HFFc6 (cell line): ENCODE data around the gene HP. TPM values are rescaled to one million over a fixed set of nuclear protein-coding genes. Genes with fewer than 3 reads are reported as not detected.
"Not testable (repeated sequence)": the region's sequence is repeated elsewhere in the genome, so short reads cannot be mapped to it uniquely, and the experiment has no call there.

Experiments
- DNase-seq: peaks from one replicate; pipeline ENCODE4 v3.0.0-alpha.2; 2018
- H3K27ac Mint-ChIP-seq: 2 replicates; pipeline ENCODE4 v1.8.0; 2020; ENCODE audit warnings: mild to moderate bottlenecking, mixed read lengths
- H3K27me3 Mint-ChIP-seq: 2 replicates; pipeline ENCODE4 v1.8.0; 2021; ENCODE audit warnings: mild to moderate bottlenecking, moderate library complexity, mixed read lengths; ENCODE audit not compliant: insufficient read depth
- H3K36me3 Mint-ChIP-seq: 2 replicates; pipeline ENCODE4 v1.8.0; 2021; ENCODE audit warnings: low read depth, mixed read lengths
- H3K4me1 Mint-ChIP-seq: 2 replicates; pipeline ENCODE4 v1.8.0; 2020; ENCODE audit warnings: low read depth, mixed read lengths
- H3K4me3 Mint-ChIP-seq: 2 replicates; pipeline ENCODE4 v1.8.0; 2020; ENCODE audit warnings: mild to moderate bottlenecking, moderate library complexity, mixed read lengths
- H3K9me3 Mint-ChIP-seq: 2 replicates; pipeline ENCODE4 v1.8.0; 2020; ENCODE audit warnings: mild to moderate bottlenecking, mixed read lengths
- total RNA-seq, 6 experiments: library from RNA; stranded (reverse); fragmentation: NEBNext Ultra II Directional; extraction: Animal tissue kit (Norgen Biotek cat#: 25700); gene quantifications; 2 replicates in 1 of 6; 3 replicates in 5 of 6; pipeline ENCODE4 v1.2.3, GENCODE V29; 2021
- TF ChIP-seq, protein P1 (sequence below): fragments of 200-600 bp; sonication (generic); IDR thresholded peaks from 2 replicates; pipeline ENCODE4 v1.5.0; 2021; ENCODE audit warnings: antibody characterized with exemption, mild to moderate bottlenecking

Gene HP
- total RNA-seq, 6 experiments from 2014 or later = not detected

DNA sequence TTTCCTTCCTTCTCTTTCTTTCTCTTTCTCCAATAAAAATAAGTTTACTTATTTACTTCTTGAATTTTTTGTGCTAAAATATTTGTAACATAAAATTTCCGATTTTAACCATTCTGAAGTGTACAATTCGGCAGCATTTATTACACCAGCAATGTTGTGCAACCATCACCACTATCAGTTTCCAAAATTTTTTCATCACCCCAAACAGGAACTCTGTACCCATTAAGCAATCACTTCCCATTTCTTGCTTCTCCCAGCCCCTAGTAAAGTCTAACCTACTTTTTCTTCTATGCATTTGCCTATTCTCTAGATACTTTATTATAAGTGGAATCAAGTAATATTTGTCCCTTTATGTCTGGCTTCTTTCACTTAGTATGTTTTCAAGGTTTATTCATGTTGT is 2.5 kb upstream of the HP start:
- peaks cover 9% of the 10 kb centered on the region for H3K27me3 Mint-ChIP-seq
- no peak for DNase-seq
- peaks cover 14% of the 10 kb centered on the region for H3K9me3 Mint-ChIP-seq
- no peak overlapping the region for H3K4me3 Mint-ChIP-seq
- TF ChIP-seq, protein P1, sequence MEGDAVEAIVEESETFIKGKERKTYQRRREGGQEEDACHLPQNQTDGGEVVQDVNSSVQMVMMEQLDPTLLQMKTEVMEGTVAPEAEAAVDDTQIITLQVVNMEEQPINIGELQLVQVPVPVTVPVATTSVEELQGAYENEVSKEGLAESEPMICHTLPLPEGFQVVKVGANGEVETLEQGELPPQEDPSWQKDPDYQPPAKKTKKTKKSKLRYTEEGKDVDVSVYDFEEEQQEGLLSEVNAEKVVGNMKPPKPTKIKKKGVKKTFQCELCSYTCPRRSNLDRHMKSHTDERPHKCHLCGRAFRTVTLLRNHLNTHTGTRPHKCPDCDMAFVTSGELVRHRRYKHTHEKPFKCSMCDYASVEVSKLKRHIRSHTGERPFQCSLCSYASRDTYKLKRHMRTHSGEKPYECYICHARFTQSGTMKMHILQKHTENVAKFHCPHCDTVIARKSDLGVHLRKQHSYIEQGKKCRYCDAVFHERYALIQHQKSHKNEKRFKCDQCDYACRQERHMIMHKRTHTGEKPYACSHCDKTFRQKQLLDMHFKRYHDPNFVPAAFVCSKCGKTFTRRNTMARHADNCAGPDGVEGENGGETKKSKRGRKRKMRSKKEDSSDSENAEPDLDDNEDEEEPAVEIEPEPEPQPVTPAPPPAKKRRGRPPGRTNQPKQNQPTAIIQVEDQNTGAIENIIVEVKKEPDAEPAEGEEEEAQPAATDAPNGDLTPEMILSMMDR = no peak
- H3K27ac Mint-ChIP-seq = no peak overlapping the region
- no peaks in the 10 kb centered on the region for H3K4me1 Mint-ChIP-seq
- H3K36me3 Mint-ChIP-seq = peaks cover 5% of the 10 kb centered on the region

DNA sequence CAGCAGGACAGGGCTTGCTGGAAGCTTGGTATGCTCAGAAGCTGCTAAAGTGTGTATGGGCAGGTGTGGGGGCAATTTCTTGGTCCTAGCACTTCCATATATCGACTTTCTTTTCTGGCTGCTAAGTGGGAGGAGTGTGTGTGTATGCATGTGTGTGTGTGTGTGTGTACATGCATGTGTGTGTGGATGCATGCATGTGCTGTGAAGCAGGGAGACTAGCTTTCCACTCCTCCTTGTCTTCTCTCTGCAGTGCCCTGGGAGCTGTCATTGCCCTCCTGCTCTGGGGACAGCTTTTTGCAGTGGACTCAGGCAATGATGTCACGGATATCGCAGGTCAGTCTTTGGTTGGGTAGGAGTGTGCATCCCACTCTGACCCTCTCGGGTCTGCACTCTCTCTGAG is 1.6 kb downstream of the HP start:
- H3K4me3 Mint-ChIP-seq = no peak overlapping the region
- H3K27ac Mint-ChIP-seq = no peak overlapping the region
- no peaks in the 10 kb centered on the region for H3K9me3 Mint-ChIP-seq
- DNase-seq = no peak
- TF ChIP-seq, protein P1 = no peak
- H3K4me1 Mint-ChIP-seq = no peaks in the 10 kb centered on the region
- no peaks in the 10 kb centered on the region for H3K36me3 Mint-ChIP-seq
- H3K27me3 Mint-ChIP-seq = peaks cover 7% of the 10 kb centered on the region

DNA sequence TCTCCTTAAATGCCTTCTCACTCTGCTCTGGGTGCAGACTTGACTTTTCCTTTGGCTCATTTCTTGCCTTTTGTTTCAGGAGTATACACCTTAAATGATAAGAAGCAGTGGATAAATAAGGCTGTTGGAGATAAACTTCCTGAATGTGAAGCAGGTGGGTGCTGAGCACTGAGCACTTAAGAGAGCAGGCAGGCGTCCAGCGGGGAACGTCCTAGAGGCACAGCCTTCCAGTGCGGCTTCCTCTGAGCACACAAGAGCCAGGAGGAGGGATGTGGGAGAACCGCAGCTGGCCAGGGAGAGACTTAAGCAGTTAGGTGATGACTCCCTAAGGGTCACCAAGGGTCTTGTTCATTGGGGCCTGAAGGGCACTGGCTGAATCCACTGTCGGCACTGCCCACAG is 3.0 kb downstream of the HP start:
- not testable (repeated sequence) for H3K27ac Mint-ChIP-seq, DNase-seq, H3K27me3 Mint-ChIP-seq, H3K4me1 Mint-ChIP-seq, H3K9me3 Mint-ChIP-seq, H3K4me3 Mint-ChIP-seq, H3K36me3 Mint-ChIP-seq

DNA sequence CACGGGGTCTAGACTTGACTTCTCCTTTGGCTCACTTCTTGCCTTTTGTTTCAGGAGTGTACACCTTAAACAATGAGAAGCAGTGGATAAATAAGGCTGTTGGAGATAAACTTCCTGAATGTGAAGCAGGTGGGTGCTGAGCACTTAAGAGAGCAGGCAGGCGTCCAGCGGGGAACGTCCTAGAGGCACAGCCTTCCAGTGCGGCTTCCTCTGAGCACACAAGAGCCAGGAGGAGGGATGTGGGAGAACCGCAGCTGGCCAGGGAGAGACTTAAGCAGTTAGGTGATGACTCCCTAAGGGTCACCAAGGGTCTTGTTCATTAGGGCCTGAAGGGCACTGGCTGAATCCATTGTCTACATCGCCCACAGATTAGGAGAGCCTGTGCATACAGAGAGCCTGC is 4.8 kb downstream of the HP start:
- not testable (repeated sequence) for H3K4me3 Mint-ChIP-seq, H3K4me1 Mint-ChIP-seq, H3K36me3 Mint-ChIP-seq

DNA sequence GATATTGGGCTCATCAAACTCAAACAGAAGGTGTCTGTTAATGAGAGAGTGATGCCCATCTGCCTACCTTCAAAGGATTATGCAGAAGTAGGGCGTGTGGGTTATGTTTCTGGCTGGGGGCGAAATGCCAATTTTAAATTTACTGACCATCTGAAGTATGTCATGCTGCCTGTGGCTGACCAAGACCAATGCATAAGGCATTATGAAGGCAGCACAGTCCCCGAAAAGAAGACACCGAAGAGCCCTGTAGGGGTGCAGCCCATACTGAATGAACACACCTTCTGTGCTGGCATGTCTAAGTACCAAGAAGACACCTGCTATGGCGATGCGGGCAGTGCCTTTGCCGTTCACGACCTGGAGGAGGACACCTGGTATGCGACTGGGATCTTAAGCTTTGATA is 6.1 kb downstream of the HP start:
- Mint-ChIP-seq H3K4me1 (no peaks in the 10 kb centered on the region), H3K9me3 (no peaks in the 10 kb centered on the region)

More for the DNA sequence above, 4.8 kb downstream of the HP start:
- not testable (repeated sequence) for H3K27me3 Mint-ChIP-seq, H3K27ac Mint-ChIP-seq, H3K9me3 Mint-ChIP-seq, DNase-seq

DNA sequence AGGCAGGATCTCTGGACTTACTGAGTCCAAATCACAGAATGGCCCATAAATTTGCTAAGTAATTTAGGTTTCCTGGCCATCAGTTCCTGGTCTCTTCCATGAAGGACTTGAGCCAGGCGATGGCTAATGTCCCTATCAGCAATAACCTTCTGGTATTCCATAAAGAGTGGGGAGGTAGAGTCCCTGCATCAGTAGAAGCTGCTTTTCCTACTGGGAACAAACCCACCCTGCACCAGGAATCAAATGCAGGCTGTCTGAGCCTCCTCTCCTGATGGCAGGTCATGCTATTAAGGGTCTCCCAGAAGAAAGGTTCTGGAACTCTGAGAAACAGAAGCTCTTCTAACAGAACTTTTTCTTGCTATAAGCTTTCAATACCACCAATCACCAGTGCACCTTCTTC is 7.3 kb downstream of the HP start:
- DNase-seq = no peak
- Mint-ChIP-seq H3K27ac (no peak overlapping the region), H3K9me3 (no peaks in the 10 kb centered on the region), H3K4me1 (no peaks in the 10 kb centered on the region), H3K4me3 (no peak overlapping the region), H3K27me3 (peaks cover 11% of the 10 kb centered on the region), H3K36me3 (no peaks in the 10 kb centered on the region)
- TF ChIP-seq, protein P1 = no peak

More for the DNA sequence above, 6.1 kb downstream of the HP start:
- TF ChIP-seq, protein P1 = no peak
- no peak for DNase-seq
- Mint-ChIP-seq H3K4me3 (no peak overlapping the region), H3K36me3 (no peaks in the 10 kb centered on the region), H3K27me3 (peaks cover 11% of the 10 kb centered on the region), H3K27ac (no peak overlapping the region)

DNA sequence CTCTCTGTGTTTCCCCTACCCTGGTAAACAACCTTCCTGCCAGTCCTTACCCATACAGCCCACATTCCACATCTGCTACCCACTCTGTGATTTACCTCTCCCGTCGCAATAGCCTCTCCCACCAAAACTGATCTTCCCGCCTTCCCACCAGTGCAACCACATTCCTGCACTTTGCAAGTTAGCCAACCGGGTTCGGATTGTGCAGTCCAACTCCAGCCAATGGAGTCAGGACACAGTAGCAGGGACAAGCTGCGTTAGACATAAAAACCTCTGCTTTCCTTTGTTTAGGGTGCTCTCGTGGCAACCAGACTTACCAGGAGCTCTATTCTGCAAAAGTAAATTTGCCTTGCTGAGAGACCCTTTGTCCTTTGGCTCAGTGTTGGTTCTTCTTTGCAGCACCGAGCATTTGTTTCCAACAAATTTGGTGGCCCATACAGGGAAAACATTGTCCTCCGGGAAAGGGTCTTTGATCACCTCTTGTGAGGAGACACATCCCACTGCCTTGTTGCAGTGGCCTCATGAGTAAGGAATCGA is 10.1 kb downstream of the HP start:
- no peaks in the 10 kb centered on the region for H3K36me3 Mint-ChIP-seq
- peaks cover 11% of the 10 kb centered on the region for H3K27me3 Mint-ChIP-seq
- no peak for DNase-seq
- TF ChIP-seq, protein P1 = no peak
- H3K4me3 Mint-ChIP-seq = no peak overlapping the region
- no peaks in the 10 kb centered on the region for H3K4me1 Mint-ChIP-seq
- no peak overlapping the region for H3K27ac Mint-ChIP-seq
- H3K9me3 Mint-ChIP-seq = no peaks in the 10 kb centered on the region
